Ovary (tissue), 9 donors: Measurements from ENCODE around the gene SLC35E3. TPM values are rescaled to one million over a fixed set of nuclear protein-coding genes. Genes with fewer than 3 reads are reported as not detected.

ENCODE experiments used
- DNase-seq, 5 donors: peaks; one replicate each; pipeline ENCODE4 v3.0.0-alpha.2; 2019 to 2020
- H3K27ac ChIP-seq, 2 donors: fragments of 200-600 bp; one replicate each; pipeline versions ENCODE4 v1.5.1 to v1.8.0; 2019 to 2022
- H3K27me3 ChIP-seq: fragments of 200-600 bp; one replicate; pipeline ENCODE4 v1.8.0; 2022
- H3K36me3 ChIP-seq: fragments of 200-600 bp; sonication (generic); one replicate; pipeline ENCODE4 v1.5.1; 2019
- H3K4me1 ChIP-seq: one replicate; pipeline ENCODE4 v1.8.1; 2013; ENCODE audit warnings: mild to moderate bottlenecking, moderate library complexity; ENCODE audit not compliant: insufficient read depth
- H3K4me3 ChIP-seq: fragments of 200-600 bp; sonication (generic); one replicate; pipeline ENCODE4 v1.5.1; 2017
- H3K9me3 ChIP-seq, 2 donors: fragments of 200-600 bp in 1 of 2; sonication (generic) in 1 of 2; one replicate each; pipeline versions ENCODE4 v1.5.1 to v1.8.1; 2013 to 2019; ENCODE audit warnings: mild to moderate bottlenecking in 1 of 2, moderate library complexity in 1 of 2
- CTCF ChIP-seq, 3 donors: fragments of 450-650 bp in 2 of 3; fragments of 200-600 bp in 1 of 3; IDR thresholded peaks; one replicate each; pipeline versions ENCODE4 v1.5.1 to v1.8.0; 2016 to 2022; ENCODE audit warnings: antibody characterized with exemption in 3 of 3, mild to moderate bottlenecking in 1 of 3
- EP300 ChIP-seq: sonication (generic); formaldehyde crosslinking; IDR thresholded peaks from one replicate; pipeline ENCODE4 v1.6.1; 2017; ENCODE audit warnings: antibody characterized with exemption
- POLR2A ChIP-seq: fragments of 450-650 bp; IDR thresholded peaks from one replicate; pipeline ENCODE4 v1.6.1; 2017; ENCODE audit warnings: antibody characterized with exemption, mild to moderate bottlenecking, moderate library complexity
- WGBS, 3 donors: extraction: QIAGEN DNeasy Blood & Tissue Kit in 1 of 3; methylation state at CpG; one replicate each; pipeline versions ENCODE4 v1.1.5 to v1.1.7; 2013 to 2017; 5-methylcytosine and 5-hydroxymethylcytosine counted together
- intact Hi-C, 4 donors: fragments of 100-400 bp; cut with DNase I; formaldehyde crosslinking; loops; one replicate each; pipeline versions ENCODE4 v1.11.0 to v1.15.1; 2022 to 2023
- polyA plus RNA-seq, 2 donors: library from polyadenylated mRNA; stranded (reverse); fragments of 200-250 nt in 1 of 2; fragments of 350-450 nt in 1 of 2; fragmentation: Illumina TruSeq in 1 of 2; extraction: RNeasy Lipid Tissue Mini Kit (QIAGEN cat#74804) in 1 of 2; gene quantifications; one replicate each; pipeline ENCODE4 v1.2.3, GENCODE V29; 2013 to 2014
- total RNA-seq, 7 donors: library from RNA; depleted of rRNA in 2 of 7; stranded (reverse); fragments of >200 nt in 2 of 7; fragmentation: NEBNext Ultra II Directional in 3 of 7; extraction: Animal tissue kit (Norgen Biotek cat#: 25700) in 3 of 7; gene quantifications; one replicate each; pipeline versions ENCODE4 v1.1.0 to v1.2.4, GENCODE V29; 2016 to 2023
- donor health status: DM: no; HTN: no; CAD: no; lungs with moderate emphysema.
- donor health status: DM: no; HTN: no; CAD: no.
- donor health status: Bipolar disorder and iron deficiency.
- donor health status: DM: yes; HTN: yes; CAD: no.
- donor health status: DM: no; HTN: no; CAD: no.
- donor health status: DM: yes; HTN: yes; CAD: no.

SLC35E3 gene
- total and polyA plus RNA-seq, 9 donors: 1.1 to 12.3 (median 8.1) TPM

DNA sequence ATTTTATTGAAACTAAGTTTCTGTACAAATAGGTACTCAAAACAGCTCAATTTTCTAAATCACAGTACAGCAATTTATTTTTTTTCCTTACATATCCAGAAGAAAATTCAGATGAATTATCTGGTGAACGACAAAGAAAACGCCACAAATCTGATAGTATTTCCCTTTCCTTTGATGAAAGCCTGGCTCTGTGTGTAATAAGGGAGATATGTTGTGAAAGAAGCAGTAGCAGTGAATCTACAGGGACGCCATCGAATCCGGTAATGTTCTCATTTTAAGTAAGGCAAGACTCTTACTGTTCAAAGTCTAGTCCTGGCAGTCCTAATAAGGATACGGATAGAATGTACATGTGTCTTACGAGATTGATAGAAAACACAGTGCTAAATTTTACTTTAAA is 82.7 kb downstream of the SLC35E3 start:
- WGBS, 3 donors: 86 to 94% (median 89%) methylated on average over 7 of the region's 7 CpGs
- Histone ChIP-seq H3K36me3 (no peaks in the 10 kb centered on the region), H3K27me3 (no peaks in the 10 kb centered on the region), H3K4me1 (no peaks in the 10 kb centered on the region), H3K9me3 (no peaks in the 10 kb centered on the region), H3K4me3 (no peak overlapping the region), H3K27ac (no peak overlapping the region)
- no peak for DNase-seq
- no peak for TF ChIP-seq EP300
- no peak for TF ChIP-seq POLR2A
- TF ChIP-seq CTCF (IDR thresholded peaks at IDR 0.05): no peak
- intact Hi-C loops: no loop called here

Other genes starting within 250 kb of the SLC35E3 start
- gene RAP1B, start 135.3 kb upstream of the SLC35E3 start, total RNA-seq: 100 to 1,000 TPM in 4 of 7 donors, 10 to 100 TPM in 3; 81.9 to 146 (median 107) TPM
- 100 to 1,000 TPM in 1 of 2 donors, 10 to 100 TPM in 1; 81.8 to 195 TPM for gene RAP1B, start 135.3 kb upstream of the SLC35E3 start, polyA plus RNA-seq
- 10 to 100 TPM; 24.8 to 56.6 (median 46.9) TPM for gene NUP107, start 59.2 kb upstream of the SLC35E3 start, total RNA-seq
- gene NUP107, start 59.2 kb upstream of the SLC35E3 start, polyA plus RNA-seq: 10 to 100 TPM; 18.4 to 27.3 TPM
- 100 to 1,000 TPM in 1 of 7 donors, 10 to 100 TPM in 6; 56.3 to 101 (median 83.8) TPM for gene MDM2, start 62.0 kb downstream of the SLC35E3 start, total RNA-seq
- 10 to 100 TPM; 14.1 to 50.4 TPM for gene MDM2, start 62.0 kb downstream of the SLC35E3 start, polyA plus RNA-seq
- gene CPM, start 187.0 kb downstream of the SLC35E3 start, total RNA-seq: 10 to 100 TPM; 21.3 to 64.6 (median 37.9) TPM
- 10 to 100 TPM; 23.8 to 62.9 TPM for gene CPM, start 187.0 kb downstream of the SLC35E3 start, polyA plus RNA-seq